Activated CD4-positive, CD25-positive, alpha-beta regulatory T cell treated with anti-CD3 and anti-CD28 coated beads, Interleukin-2, amount 50 U/mL, for 16 hours (primary cell): ENCODE measurements around the gene CBLIF.
"Not testable (repeated sequence)": the region's sequence is repeated elsewhere in the genome, so short reads cannot be mapped to it uniquely, and the experiment has no call there.

Source experiments
- DNase-seq: peaks from one replicate; pipeline ENCODE4 v3.0.0-alpha.2; 2020; ENCODE audit warnings: low read depth, low spot score

The CBLIF gene

DNA sequence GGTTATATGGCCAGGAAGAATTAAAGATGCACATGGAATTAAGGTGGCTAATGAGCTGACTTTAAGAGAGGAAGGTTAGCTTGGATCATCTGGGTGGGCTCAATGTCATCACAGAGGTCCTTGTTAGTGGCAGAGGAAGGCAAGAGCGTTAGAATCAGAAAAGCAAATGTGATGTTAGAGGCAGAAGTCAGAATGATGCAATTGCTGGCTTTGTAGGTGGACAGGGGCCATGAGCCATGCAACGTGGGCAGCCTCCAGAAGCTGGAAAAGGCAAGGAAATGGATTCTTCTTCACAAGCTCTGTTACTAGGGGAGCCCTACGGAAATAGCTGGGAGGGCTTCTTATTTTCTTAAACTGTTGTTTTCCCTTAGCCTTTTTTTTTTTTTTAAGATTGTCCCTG, 2.3 kb upstream of the CBLIF start:
- no peak for DNase-seq

DNA sequence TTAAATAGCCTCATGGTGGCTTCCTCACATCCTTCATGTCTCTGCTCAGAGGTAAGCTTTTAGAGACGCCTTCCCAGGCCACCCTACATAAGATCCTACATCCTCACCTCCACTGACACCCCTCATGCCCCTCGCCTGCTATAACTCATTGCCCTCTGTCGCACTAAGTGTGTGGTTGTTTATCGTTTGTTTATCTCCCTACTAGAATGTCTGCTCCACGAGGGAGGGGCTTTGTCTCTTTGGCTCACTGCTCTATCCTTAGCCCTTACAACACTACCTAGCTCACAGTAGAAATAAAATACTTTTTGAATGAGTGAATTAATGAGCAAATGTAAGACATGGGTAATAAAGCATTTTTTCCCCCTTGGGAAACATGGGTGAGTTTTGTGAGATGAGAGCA, 1.3 kb upstream of the CBLIF start:
- DNase-seq, result no peak

- no peak for DNase-seq
These were observed 3.0 kb downstream of the CBLIF start for GRCh38 chr11:59842316-59842715.

DNA sequence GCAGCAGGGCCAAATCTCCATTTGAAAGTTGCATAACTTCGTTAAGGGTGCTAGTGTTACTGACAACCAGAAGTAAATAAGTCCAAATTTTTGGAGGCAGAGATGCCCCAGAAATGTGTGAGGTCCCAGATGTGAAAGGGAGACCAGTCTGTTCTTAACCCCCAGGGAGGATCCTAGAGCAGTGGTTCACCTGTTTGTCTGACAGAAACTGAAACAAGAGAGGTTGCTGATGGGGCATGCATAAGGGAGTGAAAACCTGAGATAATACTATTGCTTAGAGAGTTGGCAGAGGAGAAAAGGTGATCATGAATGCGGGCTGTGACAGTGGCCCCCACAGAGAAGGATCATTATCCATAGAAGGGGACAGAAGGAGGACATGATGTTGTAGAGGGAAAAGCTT, 3.8 kb downstream of the CBLIF start:
- no peak for DNase-seq

DNA sequence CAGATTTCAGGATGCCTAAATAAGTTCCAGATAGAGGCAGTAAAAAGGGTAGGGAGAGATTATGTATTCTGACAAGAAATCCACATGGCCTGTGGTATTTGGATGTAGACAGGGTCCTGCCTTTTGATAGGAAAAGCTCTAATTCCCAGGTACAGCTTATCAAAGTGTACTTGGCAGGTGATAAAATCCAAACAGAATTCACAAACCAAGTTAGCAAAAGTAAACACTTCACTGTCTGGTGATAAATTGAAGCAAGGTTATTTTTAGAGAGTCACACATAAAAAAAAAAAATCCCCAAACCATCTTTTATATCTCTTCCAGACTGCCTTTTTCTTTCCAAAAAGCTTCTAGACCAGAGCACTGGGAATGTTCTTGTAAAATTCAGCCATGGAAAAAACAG, 5.7 kb downstream of the CBLIF start:
- no peak for DNase-seq

DNA sequence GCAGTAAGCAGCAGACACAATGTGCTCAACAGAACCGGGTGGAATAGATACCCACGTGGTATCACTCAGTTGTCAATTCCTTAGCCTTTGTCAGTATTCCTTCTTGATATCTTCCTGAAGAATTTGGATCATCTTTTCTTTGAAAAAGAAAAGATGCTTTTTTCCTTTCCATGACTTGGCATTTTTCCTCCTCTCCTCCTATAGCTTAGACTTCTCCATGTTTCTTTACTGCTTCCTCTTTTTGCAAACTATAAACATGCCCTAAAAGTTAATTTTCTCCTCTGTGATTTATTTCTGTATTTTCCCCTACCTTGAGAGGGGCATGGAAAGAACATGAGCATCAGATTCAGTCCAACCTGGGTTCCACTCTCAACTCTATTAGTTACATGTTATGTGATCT, 11.7 kb downstream of the CBLIF start:
- no peak for DNase-seq

DNA sequence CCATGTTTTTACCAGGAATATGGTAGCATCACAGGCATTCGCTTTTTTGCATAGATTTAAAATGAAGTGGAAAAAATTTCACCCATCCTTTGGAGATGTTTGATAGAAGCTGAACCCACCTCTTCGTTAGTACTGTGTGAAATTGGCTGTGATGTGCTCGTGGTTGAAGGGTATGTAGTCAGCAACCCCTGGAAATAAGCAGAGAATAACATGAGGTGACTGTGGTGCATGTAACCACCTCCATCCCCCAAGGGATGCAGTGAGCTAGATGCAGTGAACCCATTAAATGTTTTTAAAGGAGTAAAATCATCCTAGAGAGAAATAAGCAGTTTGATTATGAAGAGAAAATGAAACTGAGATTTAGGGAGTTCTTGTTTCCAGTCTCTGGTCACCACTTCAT, 15.9 kb downstream of the CBLIF start:
- no peak for DNase-seq

DNA sequence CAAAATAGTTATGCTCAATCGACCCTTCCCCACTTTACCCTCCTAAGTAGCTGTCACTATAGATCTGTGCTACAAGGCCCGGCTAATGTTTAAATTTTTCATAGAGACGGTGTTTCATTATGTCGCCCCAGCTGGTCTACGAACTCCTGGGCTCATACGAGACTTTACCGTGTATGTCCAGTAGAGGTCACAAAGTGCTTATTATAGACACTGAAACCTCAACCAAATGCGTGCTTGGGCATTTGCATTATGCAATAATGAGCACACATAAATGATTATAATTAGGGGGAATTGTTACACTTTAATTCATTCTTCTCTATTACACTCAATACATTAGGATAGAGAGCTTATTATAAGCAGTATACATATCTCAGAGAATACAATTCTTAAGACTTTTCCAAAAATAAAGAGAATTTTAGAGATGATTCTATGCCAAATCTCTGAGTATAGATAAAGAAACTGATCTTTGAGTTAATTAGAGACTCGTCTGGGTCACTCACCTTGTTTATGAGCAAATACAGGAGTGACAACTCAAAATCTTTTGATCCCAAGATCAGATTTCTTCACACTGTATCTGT, 22.2 kb downstream of the CBLIF start:
- no peak for DNase-seq

DNA sequence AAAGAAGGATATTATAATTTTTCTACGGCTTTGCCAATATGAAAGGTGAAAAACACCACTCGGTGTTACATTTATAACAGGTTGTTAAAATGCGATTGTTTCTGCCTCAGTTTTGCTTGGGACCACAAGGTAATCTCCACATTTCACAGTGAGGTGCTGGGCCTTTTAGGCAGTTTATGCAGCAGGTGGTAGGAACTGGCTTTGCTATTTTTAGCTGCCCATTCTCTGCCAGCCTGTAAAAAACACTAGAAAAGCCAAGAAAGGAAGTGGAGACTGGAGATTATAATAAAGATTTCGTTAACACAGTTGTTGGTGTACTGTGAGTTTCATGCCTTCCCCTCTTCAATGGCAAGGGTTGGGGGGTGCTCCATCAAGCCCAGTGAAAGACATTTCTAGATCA, 26.7 kb downstream of the CBLIF start:
- no peak for DNase-seq

DNA sequence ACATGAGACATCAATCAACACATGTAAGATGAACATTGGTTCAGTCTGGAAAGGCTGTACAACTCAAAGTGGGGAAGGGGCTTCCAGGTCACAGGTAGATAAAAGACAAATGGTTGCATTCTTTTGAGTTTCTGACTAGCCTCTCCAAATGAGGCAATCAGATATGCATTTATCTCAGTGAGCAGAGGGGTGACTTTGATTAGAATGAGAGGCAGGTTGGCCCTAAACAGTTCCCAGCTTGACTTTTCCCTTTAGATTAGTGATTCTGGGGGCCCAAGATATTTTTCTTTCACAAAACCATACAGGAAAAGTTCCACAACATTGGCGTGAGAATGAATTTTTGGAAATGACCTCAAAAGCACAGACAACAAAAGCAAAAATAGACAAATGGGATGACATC, 28.9 kb downstream of the CBLIF start:
- DNase-seq, result not testable (repeated sequence)

DNA sequence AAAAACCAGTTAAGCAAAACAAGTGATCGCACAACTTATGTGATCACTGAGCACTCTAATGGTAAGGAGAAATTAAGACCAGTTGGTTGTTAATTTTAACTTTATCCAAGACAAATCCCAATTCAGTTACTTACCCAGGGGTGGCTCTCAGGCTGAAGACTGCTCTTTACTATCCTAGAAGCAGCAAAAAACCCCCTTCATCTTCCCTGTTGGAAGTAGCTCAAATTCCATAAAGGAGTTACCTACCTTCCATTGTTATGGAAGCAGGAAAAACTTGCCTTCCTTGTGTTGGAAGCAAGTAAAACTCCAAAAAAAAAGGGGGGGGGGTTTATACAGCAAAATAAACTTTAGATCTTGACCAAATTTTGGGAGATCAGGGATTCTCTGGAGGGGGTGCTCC, 29.5 kb downstream of the CBLIF start:
- no peak for DNase-seq

DNA sequence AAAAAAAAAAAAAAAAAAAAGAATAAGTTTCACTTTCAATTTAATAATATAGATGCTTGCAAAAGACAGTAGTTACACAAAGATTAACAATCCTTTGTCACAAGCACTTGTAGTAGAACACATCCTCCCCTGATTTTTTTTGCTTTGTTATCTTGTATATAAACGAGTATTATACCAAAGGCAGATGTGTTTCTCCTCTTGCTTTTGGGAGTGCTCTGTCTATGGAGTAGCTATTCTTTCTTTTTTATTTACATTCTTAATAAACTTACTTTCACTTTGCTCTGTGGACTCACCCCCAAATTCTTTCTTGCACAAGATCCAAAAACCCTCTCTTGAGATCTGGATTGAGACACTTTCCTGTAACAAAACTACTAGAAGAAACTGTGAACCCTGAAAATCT, 31.3 kb downstream of the CBLIF start:
- no peak for DNase-seq

DNA sequence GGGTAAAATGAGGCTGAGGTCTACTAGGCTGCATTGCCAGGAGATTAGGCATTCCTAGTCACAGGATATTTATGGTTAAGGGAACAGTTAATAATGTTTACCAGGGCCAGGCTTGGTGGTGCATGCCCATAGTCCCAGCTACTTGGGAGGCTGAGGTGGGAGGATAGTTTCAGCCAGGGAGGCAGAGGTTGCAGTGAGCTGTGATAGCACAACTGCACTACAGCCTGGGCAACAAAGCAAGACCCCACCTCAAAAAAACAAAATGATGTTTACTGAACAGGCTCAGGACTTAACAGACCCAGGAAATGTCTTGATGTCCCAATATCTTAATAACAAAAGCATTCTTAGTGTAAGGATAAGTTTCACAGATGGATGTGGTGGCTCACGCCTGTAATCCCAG, 31.9 kb downstream of the CBLIF start:
- no peak for DNase-seq

- no peak for DNase-seq
These were observed 33.1 kb downstream of the CBLIF start for GRCh38 chr11:59812220-59812619.

DNA sequence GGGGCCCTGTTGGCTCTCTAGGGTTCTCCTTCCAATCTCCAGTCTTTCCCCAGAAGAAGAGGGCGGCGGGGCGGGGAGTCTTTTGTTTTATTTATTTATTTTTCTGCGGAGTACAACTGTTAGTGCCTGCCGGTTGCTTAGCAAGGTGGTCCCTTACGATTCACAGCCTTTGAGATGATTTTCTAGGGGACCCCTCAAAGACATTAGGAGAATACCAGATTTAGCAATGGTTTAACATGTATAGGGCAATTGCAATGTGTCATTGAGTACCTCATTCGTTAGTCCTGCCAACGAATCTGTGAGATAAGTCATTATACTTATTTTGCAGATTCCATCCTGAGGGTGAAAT, 34.4 kb downstream of the CBLIF start:
- no peak for DNase-seq

DNA sequence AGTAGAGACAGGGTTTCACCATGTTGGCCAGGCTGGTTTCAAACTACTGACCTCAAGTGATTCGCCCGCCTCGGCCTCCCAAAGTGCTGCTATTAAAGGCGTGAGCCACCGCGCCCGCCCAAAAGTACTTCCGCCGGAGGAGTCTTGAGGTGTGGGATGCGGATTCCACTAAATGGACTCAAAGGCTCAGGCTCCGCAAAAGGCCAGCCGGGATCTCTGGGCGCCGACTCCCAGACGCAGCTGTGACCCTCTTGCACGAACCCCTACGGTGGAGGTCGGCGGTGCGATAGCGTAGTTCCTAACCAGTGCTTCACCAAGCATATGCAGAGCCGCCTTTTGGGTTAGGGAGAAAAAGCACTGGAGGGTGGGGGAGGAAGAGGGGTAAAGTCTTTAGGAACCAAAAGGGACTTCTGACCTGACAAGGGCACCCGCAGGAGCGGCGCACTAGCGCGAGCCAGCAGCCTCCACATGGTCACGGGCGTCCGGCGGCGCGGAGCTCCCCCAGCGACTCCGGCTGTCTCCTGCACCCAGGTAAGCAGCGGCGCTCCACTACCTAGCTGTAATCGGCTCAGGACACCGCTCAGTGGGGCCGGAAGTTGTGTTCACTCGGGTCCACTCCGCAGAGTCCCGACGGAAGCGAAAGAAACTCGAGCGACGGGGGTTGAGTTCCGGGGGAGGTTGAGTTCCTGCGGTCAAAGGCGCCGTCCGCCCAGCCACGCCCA, 34.9 kb downstream of the CBLIF start, which contains the start of gene MRPL16:
Gene MRPL16 (minus strand): TSS at position 590 of the 722 bp plus-strand sequence. CDS start 120 bp downstream, at position 470.
- peak; percentile 79 for DNase-seq

DNA sequence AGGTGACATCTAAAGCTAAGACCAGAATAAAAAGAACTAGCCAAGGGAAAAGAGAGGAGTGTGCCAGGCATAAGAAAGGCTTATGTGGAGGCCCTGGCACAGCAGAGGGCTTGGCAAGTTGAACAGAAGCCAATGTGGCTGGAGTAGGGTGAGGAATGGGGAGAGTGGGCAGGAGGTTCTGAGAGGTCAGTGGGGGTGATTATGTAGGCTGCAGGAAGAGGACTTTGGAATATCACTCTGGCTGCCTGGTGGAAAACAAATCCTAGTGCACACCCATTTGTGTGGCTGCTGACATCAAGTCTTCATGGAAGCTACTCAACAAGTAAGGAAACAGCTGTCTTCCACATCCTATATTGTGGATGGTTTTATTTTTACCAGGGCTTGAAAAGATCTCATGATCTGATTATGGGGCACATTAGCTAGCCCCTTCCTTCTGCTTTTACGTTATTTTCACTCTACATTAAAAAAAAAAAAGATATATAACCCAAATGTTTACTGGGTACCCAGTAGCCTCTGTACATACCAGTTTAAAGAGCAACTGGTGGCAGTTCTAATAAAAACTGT, 38.2 kb downstream of the CBLIF start:
- DNase-seq, result no peak

- no peak for DNase-seq
These were observed 41.2 kb downstream of the CBLIF start for GRCh38 chr11:59804061-59804460.

DNA sequence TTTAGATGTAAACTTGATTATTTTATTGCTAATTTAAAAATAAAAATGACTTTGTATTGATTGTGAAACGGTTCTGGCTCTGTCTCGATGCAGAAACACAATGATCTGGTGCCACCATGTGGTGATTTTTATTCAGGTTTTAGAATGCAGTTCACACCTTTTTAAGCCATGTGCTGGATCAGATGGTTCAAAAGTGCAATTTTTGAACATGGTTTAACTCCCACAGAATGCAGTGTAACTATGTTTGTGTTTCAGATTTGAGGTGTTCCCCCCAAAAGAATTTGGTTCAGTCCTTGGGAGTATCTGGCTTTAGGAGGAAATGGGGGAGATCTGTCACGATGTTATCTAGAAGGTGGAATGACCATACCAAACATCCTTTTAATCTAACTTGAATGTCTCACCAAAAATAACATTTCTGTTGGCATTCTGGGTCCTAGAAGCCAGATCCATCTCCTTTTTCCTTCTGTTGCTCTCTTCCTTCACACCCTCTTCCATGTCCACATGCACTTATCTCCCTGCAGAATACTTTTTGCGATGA, 42.6 kb downstream of the CBLIF start:
- DNase-seq, result peak; percentile 20

- no peak for DNase-seq
These were observed 43.2 kb downstream of the CBLIF start for GRCh38 chr11:59801981-59802638.

- no peak for DNase-seq
These were observed 44.1 kb downstream of the CBLIF start for GRCh38 chr11:59801160-59801706.

GRCh38 chr11:59800390-59801025, 44.8 kb downstream of the CBLIF start:
- no peak for DNase-seq
